Measurements from ENCODE around the gene RBBP7. TPM values are rescaled to one million over a fixed set of nuclear protein-coding genes. Genes with fewer than 3 reads are reported as not detected.

The RBBP7 gene
- total RNA-seq, 4 donors from 2014 or later: 80.5 to 89.3 (median 86.3) TPM

DNA sequence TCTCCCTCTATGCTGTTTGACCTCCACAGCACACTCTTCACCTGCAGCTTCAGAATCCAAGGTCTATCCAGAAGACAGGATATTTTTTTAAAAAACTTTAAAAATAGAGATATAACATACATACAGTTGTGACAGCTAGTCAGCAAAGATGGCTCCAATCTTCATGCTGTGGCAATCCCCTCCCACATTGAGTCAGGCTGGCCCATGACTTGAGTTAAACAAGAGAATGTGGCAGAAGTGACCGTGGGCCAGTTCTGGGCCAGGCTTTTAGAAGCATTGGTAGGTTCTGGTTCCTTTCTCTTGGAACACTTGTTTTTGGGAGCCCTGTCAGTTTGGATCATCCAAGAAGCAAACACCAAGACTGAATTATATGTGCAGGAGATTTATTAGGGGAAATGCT lies 40.2 kb upstream of the RBBP7 start:
- TF ChIP-seq, protein P1, sequence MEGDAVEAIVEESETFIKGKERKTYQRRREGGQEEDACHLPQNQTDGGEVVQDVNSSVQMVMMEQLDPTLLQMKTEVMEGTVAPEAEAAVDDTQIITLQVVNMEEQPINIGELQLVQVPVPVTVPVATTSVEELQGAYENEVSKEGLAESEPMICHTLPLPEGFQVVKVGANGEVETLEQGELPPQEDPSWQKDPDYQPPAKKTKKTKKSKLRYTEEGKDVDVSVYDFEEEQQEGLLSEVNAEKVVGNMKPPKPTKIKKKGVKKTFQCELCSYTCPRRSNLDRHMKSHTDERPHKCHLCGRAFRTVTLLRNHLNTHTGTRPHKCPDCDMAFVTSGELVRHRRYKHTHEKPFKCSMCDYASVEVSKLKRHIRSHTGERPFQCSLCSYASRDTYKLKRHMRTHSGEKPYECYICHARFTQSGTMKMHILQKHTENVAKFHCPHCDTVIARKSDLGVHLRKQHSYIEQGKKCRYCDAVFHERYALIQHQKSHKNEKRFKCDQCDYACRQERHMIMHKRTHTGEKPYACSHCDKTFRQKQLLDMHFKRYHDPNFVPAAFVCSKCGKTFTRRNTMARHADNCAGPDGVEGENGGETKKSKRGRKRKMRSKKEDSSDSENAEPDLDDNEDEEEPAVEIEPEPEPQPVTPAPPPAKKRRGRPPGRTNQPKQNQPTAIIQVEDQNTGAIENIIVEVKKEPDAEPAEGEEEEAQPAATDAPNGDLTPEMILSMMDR (IDR thresholded peaks at IDR 0.05): no peak
- no peak for TF ChIP-seq POLR2A (IDR thresholded peaks at IDR 0.05)
- WGBS, 2 donors: 78 to 100% methylated on average over 1 of the region's 1 CpG
- intact Hi-C loops (cut with DNase I): no loop called here
- no peaks in the 10 kb centered on the region for H3K27me3 ChIP-seq
- no peak overlapping the region for H3K27ac ChIP-seq
- no peak overlapping the region for H3K4me3 ChIP-seq (replicated peaks in 1 of 3)
- no peaks in the 10 kb centered on the region for H3K4me1 ChIP-seq
- DNase-seq: no peak
- no peaks in the 10 kb centered on the region for H3K36me3 ChIP-seq
- H3K9me3 ChIP-seq: no peaks in the 10 kb centered on the region

GRCh38 chrX:16903274-16904022 lies 33.3 kb upstream of the RBBP7 start:
- 80 to 84% methylated on average over 7 of the region's 8 CpGs for WGBS, 2 donors
- intact Hi-C loops (cut with DNase I): no loop called here
- no peak for DNase-seq
- Histone ChIP-seq H3K27me3 (peaks cover 4% of the 10 kb centered on the region), H3K4me3 (replicated peaks in 1 of 3) (no peak overlapping the region), H3K4me1 (no peaks in the 10 kb centered on the region), H3K9me3 (no peaks in the 10 kb centered on the region), H3K27ac (no peak overlapping the region), H3K36me3 (no peaks in the 10 kb centered on the region)
- no peak for TF ChIP-seq POLR2A (IDR thresholded peaks at IDR 0.05)
- TF ChIP-seq, protein P1 (IDR thresholded peaks at IDR 0.05): no peak

- 40% methylated on average over 1 of the region's 2 CpGs; no CpG with 5 or more reads in 1 of the 2 donors for WGBS, 2 donors
- H3K27ac ChIP-seq: no peak overlapping the region
- H3K4me3 ChIP-seq (replicated peaks in 1 of 3): no peak overlapping the region
- intact Hi-C loops (cut with DNase I): no loop called here
- no peaks in the 10 kb centered on the region for H3K36me3 ChIP-seq
- DNase-seq: peak; percentile 71 to 78
- peaks cover 5% of the 10 kb centered on the region for H3K27me3 ChIP-seq
- no peaks in the 10 kb centered on the region for H3K9me3 ChIP-seq
- TF ChIP-seq, protein P1 (IDR thresholded peaks at IDR 0.05): peak in 1 of 6 experiments; percentile 15
- TF ChIP-seq POLR2A (IDR thresholded peaks at IDR 0.05): no peak
- H3K4me1 ChIP-seq: no peaks in the 10 kb centered on the region
These were observed 27.3 kb upstream of the RBBP7 start for GRCh38 chrX:16897445-16897844.

- Histone ChIP-seq H3K9me3 (no peaks in the 10 kb centered on the region), H3K27ac (no peak overlapping the region), H3K36me3 (no peaks in the 10 kb centered on the region), H3K27me3 (no peaks in the 10 kb centered on the region), H3K4me1 (no peaks in the 10 kb centered on the region), H3K4me3 (replicated peaks in 1 of 3) (no peak overlapping the region)
- intact Hi-C loops (cut with DNase I): no loop called here
- TF ChIP-seq, protein P1 (IDR thresholded peaks at IDR 0.05): peak; percentile 50 to 73 (median 64)
- TF ChIP-seq POLR2A (IDR thresholded peaks at IDR 0.05): no peak
- 10 to 11% methylated on average over 9 of the region's 9 CpGs for whole genome bisulfite sequencing, 2 donors
- DNase-seq: peak; percentile 65 to 67
These were observed 22.6 kb upstream of the RBBP7 start for GRCh38 chrX:16892504-16893362.

GRCh38 chrX:16885628-16886027 lies 15.5 kb upstream of the RBBP7 start:
- Histone ChIP-seq H3K9me3 (no peaks in the 10 kb centered on the region), H3K27me3 (no peaks in the 10 kb centered on the region), H3K36me3 (no peaks in the 10 kb centered on the region), H3K4me3 (replicated peaks in 1 of 3) (no peak overlapping the region), H3K27ac (no peak overlapping the region), H3K4me1 (no peaks in the 10 kb centered on the region)
- 100% methylated on average over 1 of the region's 1 CpG for WGBS, 2 donors
- no peak for TF ChIP-seq POLR2A (IDR thresholded peaks at IDR 0.05)
- TF ChIP-seq, protein P1 (IDR thresholded peaks at IDR 0.05): no peak
- intact Hi-C loops (cut with DNase I): no loop called here
- DNase-seq: no peak

All from thyroid gland (tissue), 4 donors.